Heart left ventricle (tissue), 13 donors: ENCODE measurements around the gene SEC62.

Source experiments
- POLR2A ChIP-seq, 2 donors: fragments of 450-650 bp; IDR thresholded peaks; one replicate each; pipeline ENCODE4 v1.6.1; 2017; ENCODE audit warnings: antibody characterized with exemption in 2 of 2, mild to moderate bottlenecking in 2 of 2, moderate library complexity in 2 of 2
- TF ChIP-seq, protein P1 (sequence below), 12 donors: fragments of 200-600 bp; sonication (generic) in 4 of 12; IDR thresholded peaks; one replicate each; pipeline versions ENCODE4 v1.5.0 to v1.8.0; 2018 to 2022; ENCODE audit warnings: antibody characterized with exemption in 12 of 12, mild to moderate bottlenecking in 5 of 12
- donor health status: ischemic (EF 13 %, LVEDD 7.1; RV severe dilation, severe dysfunction).
- donor health status: DM: no; HTN: yes; CAD: no.
- donor health status: DM: no; HTN: no; CAD: no.
- donor health status: ischemic (EF 25% LVEDD 6.9; RV normal size, moderate dysfunction).
- donor health status: ischemic (EF 25% LVEDD 5.7; RV mildly dilated, moderate dysfunction).
- donor health status: ischemic (EF 35%, LVEDD 5.7; RV mildly dilated, moderate dysfunction).
- donor health status: nonischemic (EF 11% LVEDD 7.7; RV severe dilation, severe dysfunction).
- donor health status: DM: yes; HTN: yes; CAD: no.
- donor health status: PGD.
- donor health status: ischemic (EF 29% LVEDD 5.4; RV normal size, mild dysfunction).
- donor health status: nonischemic (EF 23%, LVEDD 6.1; RV moderate dilation, normal function).

GRCh38 chr3:169931747-169932520, 34.7 kb upstream of the SEC62 start:
- TF ChIP-seq, protein P1, sequence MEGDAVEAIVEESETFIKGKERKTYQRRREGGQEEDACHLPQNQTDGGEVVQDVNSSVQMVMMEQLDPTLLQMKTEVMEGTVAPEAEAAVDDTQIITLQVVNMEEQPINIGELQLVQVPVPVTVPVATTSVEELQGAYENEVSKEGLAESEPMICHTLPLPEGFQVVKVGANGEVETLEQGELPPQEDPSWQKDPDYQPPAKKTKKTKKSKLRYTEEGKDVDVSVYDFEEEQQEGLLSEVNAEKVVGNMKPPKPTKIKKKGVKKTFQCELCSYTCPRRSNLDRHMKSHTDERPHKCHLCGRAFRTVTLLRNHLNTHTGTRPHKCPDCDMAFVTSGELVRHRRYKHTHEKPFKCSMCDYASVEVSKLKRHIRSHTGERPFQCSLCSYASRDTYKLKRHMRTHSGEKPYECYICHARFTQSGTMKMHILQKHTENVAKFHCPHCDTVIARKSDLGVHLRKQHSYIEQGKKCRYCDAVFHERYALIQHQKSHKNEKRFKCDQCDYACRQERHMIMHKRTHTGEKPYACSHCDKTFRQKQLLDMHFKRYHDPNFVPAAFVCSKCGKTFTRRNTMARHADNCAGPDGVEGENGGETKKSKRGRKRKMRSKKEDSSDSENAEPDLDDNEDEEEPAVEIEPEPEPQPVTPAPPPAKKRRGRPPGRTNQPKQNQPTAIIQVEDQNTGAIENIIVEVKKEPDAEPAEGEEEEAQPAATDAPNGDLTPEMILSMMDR (IDR thresholded peaks at IDR 0.05): no peak
- TF ChIP-seq POLR2A (IDR thresholded peaks at IDR 0.05): no peak
